NCI-H460 (cell line): ENCODE data around the gene NBDY. TPM values are rescaled to one million over a fixed set of nuclear protein-coding genes. Genes with fewer than 3 reads are reported as not detected.
"Not testable (repeated sequence)": the region's sequence is repeated elsewhere in the genome, so short reads cannot be mapped to it uniquely, and the experiment has no call there.

Source experiments
- DNase-seq: peaks from one replicate; pipeline ENCODE4 v3.0.0-alpha.2; 2016; ENCODE audit warnings: low read depth; ENCODE audit errors: extremely low read depth
- total RNA-seq: library from RNA; depleted of rRNA; stranded (reverse); fragments of >200 nt; shearing (Covaris generic); gene quantifications from 2 replicates; pipeline ENCODE4 v1.2.3, GENCODE V29; 2014

Gene NBDY
- total RNA-seq, 1 experiment from 2014 or later, result 68.0 TPM

GRCh38 chrX:56764153-56764974 lies 35.3 kb downstream of the NBDY start:
- DNase-seq, result peak; percentile 60

GRCh38 chrX:56764975-56765791 lies 36.1 kb downstream of the NBDY start:
- no peak for DNase-seq

- no peak for DNase-seq
Observed at GRCh38 chrX:56765811-56766553, 36.9 kb downstream of the NBDY start.

- no peak for DNase-seq
Observed at GRCh38 chrX:56766554-56767347, 37.7 kb downstream of the NBDY start.

GRCh38 chrX:56767348-56768119 lies 38.5 kb downstream of the NBDY start:
- DNase-seq, result not testable (repeated sequence)

- DNase-seq, result not testable (repeated sequence)
Observed at GRCh38 chrX:56768120-56768660, 39.1 kb downstream of the NBDY start.

GRCh38 chrX:56772675-56773521 lies 43.9 kb downstream of the NBDY start:
- DNase-seq, result not testable (repeated sequence)

- not testable (repeated sequence) for DNase-seq
Observed at GRCh38 chrX:56773522-56774060, 44.5 kb downstream of the NBDY start.

- not testable (repeated sequence) for DNase-seq
Observed at GRCh38 chrX:56778099-56778923, 49.3 kb downstream of the NBDY start.

GRCh38 chrX:56778924-56779468 lies 50.0 kb downstream of the NBDY start:
- not testable (repeated sequence) for DNase-seq

- DNase-seq, result not testable (repeated sequence)
Observed at GRCh38 chrX:56780681-56781649, 51.9 kb downstream of the NBDY start.

- no peak for DNase-seq
Observed at GRCh38 chrX:56782352-56782751, 53.3 kb downstream of the NBDY start.

- DNase-seq, result no peak
Observed at GRCh38 chrX:56782791-56783449, 53.9 kb downstream of the NBDY start.

- no peak for DNase-seq
Observed at GRCh38 chrX:56783450-56783831, 54.4 kb downstream of the NBDY start.

- DNase-seq, result no peak
Observed at GRCh38 chrX:56783996-56784620, 55.1 kb downstream of the NBDY start.
